Ascending aorta (tissue), 2 donors: Measurements from ENCODE around the gene CNGA3. TPM values are rescaled to one million over a fixed set of nuclear protein-coding genes. Genes with fewer than 3 reads are reported as not detected.

Source experiments
- DNase-seq, 2 donors: peaks; one replicate each; pipeline ENCODE4 v3.0.0-alpha.2; 2019; ENCODE audit warnings: low spot score in 2 of 2
- H3K27ac ChIP-seq, 2 donors: fragments of 200-600 bp; sonication (generic); one replicate each; pipeline ENCODE4 v1.5.1; 2016 to 2017; ENCODE audit warnings: mild to moderate bottlenecking in 1 of 2
- H3K27me3 ChIP-seq: fragments of 200-600 bp; sonication (generic); one replicate; pipeline ENCODE4 v1.5.1; 2017
- H3K36me3 ChIP-seq, 2 donors: fragments of 200-600 bp; sonication (generic); one replicate each; pipeline ENCODE4 v1.5.1; 2016
- H3K4me1 ChIP-seq, 2 donors: fragments of 200-600 bp; sonication (generic); one replicate each; pipeline ENCODE4 v1.5.1; 2016 to 2017; ENCODE audit warnings: mild to moderate bottlenecking in 1 of 2
- H3K4me3 ChIP-seq, 2 donors: fragments of 200-600 bp; sonication (generic); one replicate each; pipeline ENCODE4 v1.5.1; 2016 to 2017; ENCODE audit warnings: mild to moderate bottlenecking in 1 of 2
- H3K9me3 ChIP-seq, 2 donors: fragments of 200-600 bp; sonication (generic); one replicate each; pipeline ENCODE4 v1.5.1; 2016
- CTCF ChIP-seq, 3 experiments: fragments of 200-600 bp in 2 of 3; fragments of 450-650 bp in 1 of 3; sonication (generic) in 2 of 3; IDR thresholded peaks; one replicate each; pipeline ENCODE4 v1.5.1; 2016 to 2019; ENCODE audit warnings: antibody characterized with exemption in 3 of 3, mild to moderate bottlenecking in 1 of 3, moderate library complexity in 1 of 3
- intact Hi-C: fragments of 100-400 bp; cut with DNase I; formaldehyde crosslinking; loops from one replicate; pipeline ENCODE4 v1.15.1; 2023
- total RNA-seq: library from RNA; depleted of rRNA; stranded (reverse); fragments of >200 nt; gene quantifications from one replicate; pipeline ENCODE4 v1.1.0, GENCODE V29; 2016

The CNGA3 gene
- not detected for total RNA-seq

- no peak within 1 kb of the TSS for H3K27ac ChIP-seq
These were observed at the start of gene CNGA3 for GRCh38 chr2:98346311-98347236. Gene CNGA3 (plus strand): TSS chr2:98346456. CDS start chr2:98369976, 23,520 bp downstream.

GRCh38 chr2:98297817-98298682 lies 48.2 kb upstream of the CNGA3 start:
- no peak for TF ChIP-seq CTCF (IDR thresholded peaks at IDR 0.05)
- Histone ChIP-seq H3K9me3 (no peaks in the 10 kb centered on the region), H3K4me3 (no peak overlapping the region), H3K36me3 (no peaks in the 10 kb centered on the region), H3K4me1 (peaks cover 0 to 3% of the 10 kb centered on the region in 2 donors), H3K27me3 (no peaks in the 10 kb centered on the region), H3K27ac (no peak overlapping the region)
- intact Hi-C loops, result no loop called here
- DNase-seq, result no peak

More at GRCh38 chr2:98346311-98347236, at the start of gene CNGA3:
- intact Hi-C loops, result no loop called here
- no peak for DNase-seq
- H3K4me1 ChIP-seq, result peaks cover 3 to 4% of the 10 kb centered on the region in 2 donors
- TF ChIP-seq CTCF (IDR thresholded peaks at IDR 0.05), result peak in 1 of 3 experiments; percentile 10
- no peaks in the 10 kb centered on the region for H3K36me3 ChIP-seq
- H3K9me3 ChIP-seq, result no peaks in the 10 kb centered on the region
- peaks cover 17% of the 10 kb centered on the region for H3K27me3 ChIP-seq
- peak within 1 kb of the TSS; percentile 17 to 50 for H3K4me3 ChIP-seq

GRCh38 chr2:98298683-98299164 lies 47.5 kb upstream of the CNGA3 start:
- no peak overlapping the region for H3K27ac ChIP-seq
- peaks cover 0 to 3% of the 10 kb centered on the region in 2 donors for H3K4me1 ChIP-seq
- DNase-seq, result no peak
- no peak for TF ChIP-seq CTCF (IDR thresholded peaks at IDR 0.05)
- H3K27me3 ChIP-seq, result no peaks in the 10 kb centered on the region
- H3K9me3 ChIP-seq, result no peaks in the 10 kb centered on the region
- intact Hi-C loops, result no loop called here
- no peaks in the 10 kb centered on the region for H3K36me3 ChIP-seq
- no peak overlapping the region for H3K4me3 ChIP-seq

- Histone ChIP-seq H3K4me1 (peaks cover 0 to 3% of the 10 kb centered on the region in 2 donors), H3K27me3 (no peaks in the 10 kb centered on the region), H3K4me3 (no peak overlapping the region), H3K36me3 (no peaks in the 10 kb centered on the region), H3K9me3 (no peaks in the 10 kb centered on the region), H3K27ac (no peak overlapping the region)
- intact Hi-C loops, result no loop called here
- DNase-seq, result no peak
- TF ChIP-seq CTCF (IDR thresholded peaks at IDR 0.05), result no peak
These were observed 46.9 kb upstream of the CNGA3 start for GRCh38 chr2:98299211-98299905.
